Suppressor macrophage (primary cell): ENCODE measurements around the gene SPINDOC.
"Not testable (repeated sequence)": the region's sequence is repeated elsewhere in the genome, so short reads cannot be mapped to it uniquely, and the experiment has no call there.

Experiments
- DNase-seq, 4 experiments: peaks; one replicate each; pipeline ENCODE4 v3.0.0-alpha.2; 2020 to 2022

Gene SPINDOC

DNA sequence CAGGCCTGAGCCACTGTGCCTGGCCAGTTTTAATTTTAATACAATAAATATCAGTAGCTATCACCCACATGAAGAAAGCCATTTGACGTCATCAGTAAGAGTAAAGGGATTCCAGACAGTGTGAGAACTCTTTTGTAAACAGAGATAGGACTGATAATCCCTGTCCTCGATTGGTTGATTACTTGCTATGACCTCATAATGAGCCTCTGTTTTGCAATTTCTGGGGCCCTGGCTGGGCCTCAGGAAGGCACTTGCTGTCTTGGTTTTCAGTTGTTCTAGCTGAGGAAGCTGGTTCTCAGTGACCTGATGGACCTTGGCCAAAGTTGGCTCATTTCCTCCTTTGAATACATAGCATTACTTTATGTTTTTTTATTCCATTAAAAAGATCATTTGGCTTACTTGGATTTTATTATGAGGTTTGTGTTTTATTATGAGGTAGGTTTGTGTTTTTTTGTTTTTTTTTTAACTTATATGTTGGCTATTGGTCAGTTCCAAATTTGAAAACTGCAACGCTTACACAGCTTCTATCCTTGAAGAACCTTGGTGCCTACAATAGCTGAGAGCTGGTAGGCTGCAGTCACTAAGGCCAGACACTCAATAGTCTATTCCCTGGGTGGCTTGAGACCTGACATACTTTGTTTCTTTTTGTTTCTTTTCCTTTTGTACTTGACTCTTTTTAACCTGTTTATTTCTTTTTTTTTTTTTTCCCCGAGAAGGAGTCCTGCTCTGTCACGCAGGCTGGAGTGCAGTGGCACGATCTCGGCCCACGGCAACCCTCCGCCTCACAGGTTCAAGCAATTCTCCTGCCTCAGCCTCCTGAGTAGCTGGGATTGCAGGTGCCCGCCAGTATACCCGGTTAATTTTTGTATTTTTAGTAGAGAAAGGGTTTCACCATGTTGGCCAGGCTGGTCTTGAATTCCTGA, 45.6 kb downstream of the SPINDOC start:
- peak; percentile 83 to 90 (median 85) for DNase-seq

GRCh38 chr11:63862923-63863322, 49.7 kb downstream of the SPINDOC start:
- peak; percentile 15 to 51 (median 48) for DNase-seq

- not testable (repeated sequence) for DNase-seq
Measured at GRCh38 chr11:63863620-63864019, 50.4 kb downstream of the SPINDOC start.

- DNase-seq = peak; percentile 51 to 71 (median 64)
Measured at GRCh38 chr11:63866211-63866610, 53.0 kb downstream of the SPINDOC start.

DNA sequence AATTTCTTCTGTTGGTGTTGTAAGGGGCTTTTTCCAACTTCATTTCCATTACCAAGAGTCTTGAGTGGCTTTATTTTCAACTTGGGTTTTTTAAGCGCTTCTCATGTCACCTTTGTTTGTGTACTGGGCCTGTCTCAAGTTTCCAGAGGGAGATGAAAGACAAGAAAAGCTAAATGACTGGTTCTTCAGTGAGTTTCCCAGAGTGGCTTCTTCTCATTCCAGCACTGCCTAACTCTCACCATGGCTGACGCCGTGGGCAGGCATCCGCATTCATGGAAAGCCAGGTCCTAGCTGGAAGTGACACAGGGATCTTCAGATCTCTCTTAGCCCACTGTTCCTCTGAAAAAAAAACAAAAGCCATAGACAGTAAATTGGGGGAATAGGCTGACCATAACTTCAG, 54.3 kb downstream of the SPINDOC start:
- no peak for DNase-seq

GRCh38 chr11:63868399-63869064, 55.3 kb downstream of the SPINDOC start:
- peak in 2 of 4 experiments; percentile 32 for DNase-seq

DNA sequence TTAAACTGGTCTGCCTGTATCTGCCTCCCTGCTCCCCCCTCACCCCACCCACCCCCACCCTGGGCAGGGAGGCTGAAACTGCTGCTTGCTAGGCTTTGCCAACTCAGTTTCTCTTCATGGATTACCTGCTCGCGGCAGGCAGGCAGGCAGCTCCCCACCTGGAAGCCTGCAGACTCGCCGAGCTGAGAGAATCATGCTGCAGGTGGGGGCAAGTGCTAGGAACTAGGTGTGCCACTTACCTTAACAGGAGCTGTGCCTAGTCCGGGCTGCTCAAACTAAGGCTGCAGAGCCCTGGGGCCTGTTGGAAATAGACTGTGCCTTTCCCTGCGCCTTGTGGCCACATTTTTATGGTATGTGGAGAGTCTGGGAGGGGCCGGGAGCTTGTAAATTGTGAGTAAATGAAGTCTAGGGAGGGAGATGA, 55.9 kb downstream of the SPINDOC start:
- no peak for DNase-seq

- no peak for DNase-seq
Measured at GRCh38 chr11:63869683-63870082, 56.4 kb downstream of the SPINDOC start.

DNA sequence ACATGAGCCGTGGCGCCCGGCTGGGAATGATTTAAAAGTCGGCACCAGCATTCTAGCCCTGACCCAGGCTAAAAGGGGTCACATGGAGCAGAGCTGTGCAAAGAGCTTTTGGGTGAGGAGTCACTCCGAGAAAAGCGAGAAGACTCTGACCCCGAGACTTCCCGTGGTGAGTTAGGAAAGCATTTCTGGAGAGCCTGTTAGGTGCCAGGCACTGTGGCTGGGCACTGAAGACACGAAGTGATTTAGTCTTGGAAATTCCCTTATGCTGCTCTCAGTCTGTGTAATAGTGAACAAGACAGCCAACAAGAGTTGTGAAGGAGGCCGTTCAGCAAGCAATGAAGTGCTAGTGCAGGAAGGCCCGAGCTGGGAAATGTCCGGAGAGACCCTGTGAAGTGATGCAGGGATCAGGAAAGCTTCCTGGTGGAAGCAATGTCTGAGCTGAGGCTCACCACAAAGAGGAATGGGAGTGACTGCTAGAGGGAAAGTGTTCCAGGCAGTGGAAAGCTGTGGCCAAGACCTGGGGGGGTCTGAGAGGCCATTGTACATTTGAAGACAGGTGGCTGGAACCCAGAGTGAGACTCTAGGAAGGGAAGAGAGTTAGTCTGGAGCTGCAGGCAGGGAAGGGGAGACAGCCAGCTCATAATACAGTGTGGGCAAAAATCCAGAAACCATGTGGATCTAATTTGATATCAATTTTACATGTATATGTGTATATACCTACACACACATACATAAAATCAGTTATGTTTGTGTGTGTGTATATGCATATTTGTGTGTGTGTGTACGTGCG, 57.3 kb downstream of the SPINDOC start:
- peak; percentile 27 to 52 (median 52) for DNase-seq

- peak; percentile 95 to 99 (median 96) for DNase-seq
Measured at GRCh38 chr11:63871962-63872799, 58.9 kb downstream of the SPINDOC start.

GRCh38 chr11:63872800-63873197, 59.5 kb downstream of the SPINDOC start:
- DNase-seq = no peak

DNA sequence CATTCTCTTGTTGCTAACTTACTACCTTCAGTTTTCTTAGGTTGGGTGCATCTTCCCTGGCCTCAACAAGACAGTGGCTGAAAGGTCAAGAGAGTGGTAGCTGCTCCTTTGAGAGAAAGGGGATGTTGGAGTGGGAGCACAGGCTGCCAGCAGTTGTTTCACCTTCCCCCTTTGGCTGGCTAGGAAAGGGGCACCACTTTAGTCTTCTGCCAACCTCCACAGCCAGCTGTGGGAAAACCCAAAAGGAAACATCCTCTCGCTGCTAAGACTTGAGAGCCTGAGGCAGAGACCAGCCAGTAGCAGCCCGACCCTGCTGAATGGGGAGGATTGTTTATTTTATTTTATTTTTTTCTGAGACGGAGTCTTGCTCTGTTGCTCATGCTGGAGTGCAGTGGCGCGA, 60.1 kb downstream of the SPINDOC start:
- DNase-seq = peak in 3 of 4 experiments; percentile 50 to 55 (median 55)

GRCh38 chr11:63874511-63874910, 61.3 kb downstream of the SPINDOC start:
- no peak for DNase-seq

DNA sequence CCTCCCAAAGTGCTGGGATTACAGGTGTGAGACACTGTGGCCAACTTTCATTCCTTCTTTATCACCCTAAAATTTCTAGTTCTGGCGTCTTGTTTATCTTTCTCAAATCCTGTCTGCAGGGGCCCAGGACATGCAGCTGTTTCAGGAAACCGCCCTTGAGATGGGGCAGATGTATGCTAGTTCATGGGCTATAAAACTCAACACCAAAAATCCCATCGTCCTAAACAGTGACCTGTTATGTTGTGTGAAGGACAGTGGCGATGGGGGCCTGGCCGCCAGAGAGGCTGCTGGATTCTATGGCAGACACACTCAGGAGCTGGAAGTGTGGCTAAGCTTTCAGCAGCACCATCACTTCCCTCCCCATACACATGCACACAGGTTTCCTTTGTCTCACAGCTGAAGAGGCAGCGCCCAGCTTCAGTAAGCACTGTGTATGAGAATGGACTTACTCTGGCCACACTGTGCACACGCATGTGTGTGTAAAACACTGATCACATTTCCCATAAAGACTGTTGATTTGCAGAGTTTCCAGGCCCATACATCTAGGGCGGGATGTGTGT, 62.3 kb downstream of the SPINDOC start:
- DNase-seq = no peak

GRCh38 chr11:63876616-63877015, 63.4 kb downstream of the SPINDOC start:
- DNase-seq = no peak
